Posterior vena cava (tissue), 2 donors: ENCODE data around the gene KCNC3. TPM values are rescaled to one million over a fixed set of nuclear protein-coding genes. Genes with fewer than 3 reads are reported as not detected.
A peak's percentile ranks its signal among the peaks of the same experiment; 100 is the strongest.

Source experiments
- DNase-seq: peaks from one replicate; pipeline ENCODE4 v3.0.0-alpha.2; 2020; ENCODE audit warnings: low spot score
- intact Hi-C, 2 donors: fragments of 100-400 bp; cut with DNase I; formaldehyde crosslinking; loops; one replicate each; pipeline versions ENCODE4 v1.14.1 to v1.14.2; 2022 to 2023
- total RNA-seq, 2 donors: library from RNA; stranded (reverse); fragmentation: NEBNext Ultra II Directional; extraction: Animal tissue kit (Norgen Biotek cat#: 25700); gene quantifications; one replicate each; pipeline ENCODE4 v1.2.1, GENCODE V29; 2021
- donor health status: DM: yes; HTN: yes; CAD: no.
- donor health status: DM: yes; HTN: yes; CAD: no.

KCNC3 gene
- total RNA-seq, 2 donors from 2014 or later: 0.83 to 0.90 TPM

GRCh38 chr19:50318438-50318837 is 10.7 kb downstream of the KCNC3 start:
- peak; percentile 22 for DNase-seq

GRCh38 chr19:50317115-50317514 is 12.1 kb downstream of the KCNC3 start:
- DNase-seq: peak; percentile 35
- intact Hi-C loops: no loop called here

More at GRCh38 chr19:50318438-50318837, 10.7 kb downstream of the KCNC3 start:
- intact Hi-C loops: no loop called here

- intact Hi-C loops: no loop called here
- peak; percentile 37 for DNase-seq
Observed at GRCh38 chr19:50315773-50316448, 13.3 kb downstream of the KCNC3 start.

GRCh38 chr19:50314724-50315708 is 14.2 kb downstream of the KCNC3 start:
- intact Hi-C loops: no loop called here
- DNase-seq: peak; percentile 72

- DNase-seq: no peak
- intact Hi-C loops: no loop called here
Observed at GRCh38 chr19:50313812-50314536, 15.2 kb downstream of the KCNC3 start.

GRCh38 chr19:50312967-50313811 is 16.0 kb downstream of the KCNC3 start:
- DNase-seq: no peak
- intact Hi-C loops: no loop called here

GRCh38 chr19:50311723-50312635 is 17.2 kb downstream of the KCNC3 start:
- intact Hi-C loops: no loop called here
- no peak for DNase-seq

GRCh38 chr19:50310759-50311465 is 18.3 kb downstream of the KCNC3 start:
- intact Hi-C loops: no loop called here
- no peak for DNase-seq

GRCh38 chr19:50309396-50310125 is 19.6 kb downstream of the KCNC3 start:
- intact Hi-C loops: no loop called here
- DNase-seq: peak; percentile 49

- peak; percentile 44 for DNase-seq
- intact Hi-C loops: no loop called here
Observed at GRCh38 chr19:50308991-50309390, 20.2 kb downstream of the KCNC3 start.

GRCh38 chr19:50303558-50303957 is 25.6 kb downstream of the KCNC3 start:
- no peak for DNase-seq
- intact Hi-C loops: no loop called here

GRCh38 chr19:50301607-50301971 is 27.6 kb downstream of the KCNC3 start:
- DNase-seq: peak; percentile 40
- intact Hi-C loops: no loop called here

GRCh38 chr19:50300814-50301606 is 28.2 kb downstream of the KCNC3 start:
- peak; percentile 5 for DNase-seq
- intact Hi-C loops: no loop called here

GRCh38 chr19:50300051-50300450 is 29.1 kb downstream of the KCNC3 start:
- intact Hi-C loops: no loop called here
- peak; percentile 12 for DNase-seq

GRCh38 chr19:50293263-50294004 is 35.7 kb downstream of the KCNC3 start:
- peak; percentile 62 for DNase-seq
- intact Hi-C loops: no loop called here
